Measurements from ENCODE around the gene ACE. TPM values are rescaled to one million over a fixed set of nuclear protein-coding genes. Genes with fewer than 3 reads are reported as not detected.

ACE gene
- 4.8 TPM for total RNA-seq
- long read RNA-seq, full-length matches to known transcripts: 2 of 5 reads
- long read RNA-seq, partial matches to known transcripts: 3 of 5 reads
- long read RNA-seq, other reads (novel, unspliced or antisense): 0 of 5 reads

DNA sequence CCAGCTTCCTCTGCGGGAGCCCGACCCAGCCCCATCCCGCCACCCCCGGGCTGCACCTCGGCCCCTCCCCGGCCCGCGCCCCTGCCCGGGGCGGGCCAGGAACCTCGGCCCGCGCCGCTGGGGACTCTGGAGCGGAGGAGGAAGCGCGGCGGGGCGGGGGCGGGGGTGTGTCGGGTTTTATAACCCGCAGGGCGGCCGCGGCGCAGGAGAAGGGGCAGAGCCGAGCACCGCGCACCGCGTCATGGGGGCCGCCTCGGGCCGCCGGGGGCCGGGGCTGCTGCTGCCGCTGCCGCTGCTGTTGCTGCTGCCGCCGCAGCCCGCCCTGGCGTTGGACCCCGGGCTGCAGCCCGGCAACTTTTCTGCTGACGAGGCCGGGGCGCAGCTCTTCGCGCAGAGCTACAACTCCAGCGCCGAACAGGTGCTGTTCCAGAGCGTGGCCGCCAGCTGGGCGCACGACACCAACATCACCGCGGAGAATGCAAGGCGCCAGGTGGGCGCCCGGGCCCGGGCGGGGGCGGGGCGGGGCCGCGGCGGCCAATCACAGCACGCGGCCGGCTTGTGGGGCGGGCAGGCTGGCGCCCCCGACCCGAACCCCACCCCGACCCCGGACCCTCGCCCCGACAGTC lies at the start of gene ACE:
Gene ACE (plus strand): TSS at position 208 of the 626 bp plus-strand sequence. CDS start 34 bp downstream, at position 242.
- intact Hi-C loops (cut with DNase I): no loop called here
- DNase-seq (ENCODE audit: missing footprints) (no peak), ATAC-seq (peak; percentile 10)

DNA sequence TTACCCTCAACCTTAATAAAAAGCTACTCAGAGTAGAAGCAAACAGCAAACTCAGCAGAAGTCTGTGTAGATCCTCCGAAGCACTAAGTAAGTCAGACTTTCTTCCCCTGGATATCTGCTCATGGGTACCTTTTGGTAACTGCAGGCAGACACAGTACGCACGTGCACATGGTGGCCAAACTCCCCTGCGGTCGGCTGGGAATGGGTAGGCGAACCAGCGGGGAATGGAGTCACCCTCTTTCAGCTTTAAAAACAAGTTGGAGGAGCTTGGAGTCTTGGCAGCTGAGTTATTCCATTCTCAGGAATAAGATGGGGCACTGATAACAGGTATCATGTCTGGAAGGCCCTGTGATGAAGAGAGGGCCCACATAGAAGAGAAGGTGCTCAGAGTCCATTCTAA lies 47.1 kb upstream of the ACE start:
- DNase-seq (ENCODE audit: missing footprints): no peak
- intact Hi-C loops (cut with DNase I): loop anchor here (5.0 kb wide), 1 partner anchor 123 kb away; the partner anchor contains the start of gene DCAF7
- ATAC-seq: no peak

GRCh38 chr17:63430223-63430622 lies 46.6 kb upstream of the ACE start:
- intact Hi-C loops (cut with DNase I): loop anchor here (5.0 kb wide), 1 partner anchor 122 kb away; the partner anchor contains the start of gene DCAF7
- ATAC-seq: no peak
- DNase-seq (ENCODE audit: missing footprints): no peak

- intact Hi-C loops (cut with DNase I): loop anchor here (5.0 kb wide), 1 partner anchor 121 kb away; the partner anchor contains the start of gene DCAF7
- DNase-seq (ENCODE audit: missing footprints) (no peak), ATAC-seq (no peak)
Observed at GRCh38 chr17:63431618-63431938, 45.3 kb upstream of the ACE start.

DNA sequence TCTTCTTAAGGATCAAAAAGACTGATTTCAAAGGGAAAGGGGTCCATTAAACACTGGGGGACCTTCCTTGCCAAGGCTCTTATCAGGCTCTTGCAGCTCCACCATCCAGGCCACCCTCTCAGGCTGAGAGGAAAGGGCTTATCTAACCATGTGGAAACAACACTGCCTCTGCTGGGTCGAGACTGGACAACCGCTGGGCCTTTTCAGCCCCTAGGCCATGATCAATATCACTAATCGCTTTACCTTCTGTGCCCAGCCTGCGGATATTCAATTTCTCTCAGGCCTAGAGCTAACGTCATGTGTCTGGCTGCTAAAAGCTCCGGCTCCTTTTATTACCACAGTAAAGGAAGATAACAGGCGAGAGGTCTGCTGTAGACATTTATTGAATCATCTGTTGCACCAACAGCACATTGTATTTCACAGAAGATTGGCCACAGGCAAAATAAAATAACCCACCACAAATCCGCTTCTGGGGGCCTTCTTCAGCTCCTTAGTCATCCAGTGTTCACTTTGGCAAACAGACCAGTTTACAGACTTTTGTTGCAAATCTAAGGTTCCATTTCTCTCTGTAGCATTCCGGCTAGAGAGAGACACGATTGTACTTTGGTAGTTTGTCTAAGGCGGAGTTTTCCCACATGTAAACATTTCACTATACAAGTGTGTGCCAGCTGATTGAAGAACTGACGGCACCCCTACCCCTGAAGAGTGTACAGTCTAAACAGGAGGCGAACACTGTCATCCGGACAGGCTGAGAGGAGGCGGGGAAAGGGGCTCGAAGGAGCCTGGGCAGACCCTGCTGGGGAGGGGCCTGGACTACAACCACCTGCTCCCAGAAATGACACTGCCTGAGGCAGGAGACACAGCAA lies 44.7 kb upstream of the ACE start:
- intact Hi-C loops (cut with DNase I): loop anchor here (5.0 kb wide), 1 partner anchor 120 kb away; the partner anchor contains the start of gene DCAF7
- DNase-seq (ENCODE audit: missing footprints) (no peak), ATAC-seq (no peak)

DNA sequence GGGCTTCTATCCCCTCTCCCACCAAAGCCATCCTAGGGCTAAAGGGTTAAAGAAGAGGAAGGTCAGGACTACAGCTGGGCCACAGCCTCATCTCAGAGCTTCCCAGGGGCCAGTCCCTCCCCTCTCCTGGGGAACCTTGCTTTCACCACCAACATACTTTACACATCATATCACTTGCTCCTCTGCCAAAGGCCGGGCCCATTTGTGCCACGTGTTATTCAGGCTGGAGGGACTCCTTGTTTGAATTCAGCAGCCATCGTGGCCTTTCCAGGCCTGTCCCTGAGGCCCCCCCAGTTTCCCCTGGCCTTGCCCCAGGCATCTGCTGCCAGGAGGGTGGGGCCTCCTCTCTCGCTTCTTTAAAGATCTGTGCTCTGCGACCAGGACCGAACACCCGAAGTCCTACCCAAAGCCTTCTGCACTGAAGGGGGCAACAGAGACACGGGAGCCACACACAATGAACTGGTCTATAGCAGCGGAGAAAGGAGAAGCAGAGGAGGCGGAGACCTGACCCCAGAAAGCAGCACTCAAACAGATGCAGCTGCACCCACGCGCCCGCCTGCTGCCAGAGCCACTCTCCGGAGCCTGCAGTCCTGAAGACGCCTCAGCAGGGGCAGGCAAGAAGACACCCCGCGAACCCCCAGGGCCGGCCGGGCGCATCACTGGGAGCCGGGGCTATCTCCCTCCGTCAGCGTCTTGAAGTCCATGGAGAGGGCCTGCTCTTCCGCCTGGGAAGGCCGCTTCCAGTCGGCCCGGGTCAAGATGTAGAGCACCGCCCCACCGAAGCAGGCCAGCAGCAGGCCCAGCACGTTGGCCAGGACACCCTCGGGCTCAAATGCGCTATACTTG lies 42.9 kb upstream of the ACE start:
- peak; percentile 93 for ATAC-seq
- intact Hi-C loops (cut with DNase I): loop anchor here (5.0 kb wide), 1 partner anchor 118 kb away; the partner anchor contains the start of gene DCAF7
- peak; percentile 89 for DNase-seq (ENCODE audit: missing footprints)

DNA sequence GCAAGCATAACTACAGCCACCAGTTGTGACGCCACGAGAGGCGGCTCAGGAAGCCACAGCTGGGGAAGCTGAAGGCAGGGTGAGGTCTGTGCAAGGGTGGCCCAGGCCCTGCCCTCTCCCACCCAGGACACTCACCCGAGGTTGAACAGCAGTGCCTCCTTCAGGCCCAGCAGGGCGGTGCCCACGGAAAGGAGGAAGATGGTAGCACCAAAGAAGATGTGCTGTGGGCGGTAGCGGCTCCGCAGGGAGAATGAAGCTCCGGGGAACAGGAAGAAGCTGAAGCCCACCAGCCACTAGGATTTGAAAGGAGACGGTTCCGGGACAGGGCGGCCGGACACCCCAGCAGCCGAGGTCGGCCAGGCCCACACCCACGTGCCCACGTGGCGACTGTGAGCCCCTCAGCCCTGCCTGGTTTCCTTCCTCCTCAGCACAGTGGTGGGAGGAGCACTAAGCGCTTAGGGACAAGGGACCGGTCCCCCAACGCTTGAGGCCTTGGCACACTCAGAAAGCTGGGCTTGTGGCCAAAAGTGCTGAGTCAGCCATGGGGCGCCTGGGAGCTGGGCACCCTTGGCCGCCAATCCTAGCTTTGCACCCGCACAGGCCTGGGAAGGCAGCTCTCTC lies 41.8 kb upstream of the ACE start:
- no peak for DNase-seq (ENCODE audit: missing footprints)
- ATAC-seq: peak; percentile 22
- intact Hi-C loops (cut with DNase I): loop anchor here (5.0 kb wide), 1 partner anchor 117 kb away; the partner anchor contains the start of gene DCAF7

- intact Hi-C loops (cut with DNase I): no loop called here
- ATAC-seq (no peak), DNase-seq (ENCODE audit: missing footprints) (no peak)
Observed at GRCh38 chr17:63435681-63436522, 41.0 kb upstream of the ACE start.

- no peak for DNase-seq (ENCODE audit: missing footprints)
Observed at GRCh38 chr17:63436523-63437110, 40.2 kb upstream of the ACE start.

GRCh38 chr17:63437287-63438091 lies 39.4 kb upstream of the ACE start:
- intact Hi-C loops (cut with DNase I): no loop called here
- ATAC-seq: no peak
- DNase-seq (ENCODE audit: missing footprints): no peak

More at GRCh38 chr17:63436523-63437110, 40.2 kb upstream of the ACE start:
- intact Hi-C loops (cut with DNase I): no loop called here
- no peak for ATAC-seq

GRCh38 chr17:63438092-63439051 lies 38.5 kb upstream of the ACE start:
- ATAC-seq: no peak
- no peak for DNase-seq (ENCODE audit: missing footprints)
- intact Hi-C loops (cut with DNase I): no loop called here

GRCh38 chr17:63439687-63440086 lies 37.2 kb upstream of the ACE start:
- intact Hi-C loops (cut with DNase I): no loop called here
- no peak for DNase-seq (ENCODE audit: missing footprints)
- no peak for ATAC-seq

GRCh38 chr17:63440127-63440769 lies 36.6 kb upstream of the ACE start:
- intact Hi-C loops (cut with DNase I): no loop called here
- DNase-seq (ENCODE audit: missing footprints): no peak
- peak; percentile 41 for ATAC-seq

- intact Hi-C loops (cut with DNase I): no loop called here
- no peak for ATAC-seq
- DNase-seq (ENCODE audit: missing footprints): no peak
Observed at GRCh38 chr17:63440770-63441335, 36.0 kb upstream of the ACE start.

- ATAC-seq (no peak), DNase-seq (ENCODE audit: missing footprints) (no peak)
- intact Hi-C loops (cut with DNase I): no loop called here
Observed at GRCh38 chr17:63441654-63442053, 35.2 kb upstream of the ACE start.

Measured in Right ventricle myocardium inferior (tissue), 1 donor.